ENCODE data around the gene PPM1A. TPM values are rescaled to one million over a fixed set of nuclear protein-coding genes. Genes with fewer than 3 reads are reported as not detected.
A peak's percentile ranks its signal among the peaks of the same experiment; 100 is the strongest.

The PPM1A gene
- total and polyA plus RNA-seq, 8 donors, result 13.6 to 95.5 (median 32.7) TPM

GRCh38 chr14:60303745-60304144 lies 54.7 kb downstream of the PPM1A start:
- Histone ChIP-seq H3K4me3 (no peak overlapping the region), H3K27me3 (no peaks in the 10 kb centered on the region), H3K27ac (no peak overlapping the region), H3K9me3 (no peaks in the 10 kb centered on the region), H3K4me1 (peaks cover 0 to 14% (median 2%) of the 10 kb centered on the region in 4 donors), H3K36me3 (no peaks in the 10 kb centered on the region)
- peak in 1 of 2 donors; percentile 19 for DNase-seq
- 59 to 73% (median 67%) methylated on average over 7 of the region's 7 CpGs for WGBS, 5 donors
- intact Hi-C loops (cut with DNase I; ENCODE audit: low total_unique reads), result no loop called here
- TF ChIP-seq POLR2A (IDR thresholded peaks at IDR 0.05) (no peak), POLR2AphosphoS5 (IDR thresholded peaks at IDR 0.05) (no peak), CTCF (IDR thresholded peaks at IDR 0.05) (no peak), EP300 (IDR thresholded peaks at IDR 0.05) (no peak)

GRCh38 chr14:60304509-60304908 lies 55.5 kb downstream of the PPM1A start:
- 33 to 47% (median 35%) methylated on average over 7 of the region's 7 CpGs for WGBS, 5 donors
- Histone ChIP-seq H3K36me3 (no peaks in the 10 kb centered on the region), H3K27ac (no peak overlapping the region), H3K4me3 (no peak overlapping the region), H3K27me3 (no peaks in the 10 kb centered on the region), H3K9me3 (no peaks in the 10 kb centered on the region), H3K4me1 (peaks cover 0 to 14% (median 2%) of the 10 kb centered on the region in 4 donors)
- TF ChIP-seq POLR2A (IDR thresholded peaks at IDR 0.05) (no peak), EP300 (IDR thresholded peaks at IDR 0.05) (no peak), CTCF (IDR thresholded peaks at IDR 0.05) (no peak), POLR2AphosphoS5 (IDR thresholded peaks at IDR 0.05) (no peak)
- DNase-seq, result peak in 1 of 2 donors; percentile 43
- intact Hi-C loops (cut with DNase I; ENCODE audit: low total_unique reads), result no loop called here

- Histone ChIP-seq H3K27me3 (peaks cover 0 to 12% (median 0%) of the 10 kb centered on the region in 3 donors), H3K9me3 (no peaks in the 10 kb centered on the region), H3K4me1 (no peaks in the 10 kb centered on the region), H3K27ac (no peak overlapping the region), H3K36me3 (no peaks in the 10 kb centered on the region), H3K4me3 (no peak overlapping the region)
- WGBS, 5 donors, result 76 to 88% (median 84%) methylated on average over 3 of the region's 3 CpGs
- TF ChIP-seq CTCF (IDR thresholded peaks at IDR 0.05) (no peak), EP300 (IDR thresholded peaks at IDR 0.05) (no peak), POLR2A (IDR thresholded peaks at IDR 0.05) (no peak), POLR2AphosphoS5 (IDR thresholded peaks at IDR 0.05) (no peak)
- no peak for DNase-seq
- intact Hi-C loops (cut with DNase I; ENCODE audit: low total_unique reads), result no loop called here
These were observed 61.0 kb downstream of the PPM1A start for GRCh38 chr14:60309867-60310552.

- no peaks in the 10 kb centered on the region for H3K36me3 ChIP-seq
- no peaks in the 10 kb centered on the region for H3K9me3 ChIP-seq
- peak in 1 of 2 donors; percentile 57 for DNase-seq
- TF ChIP-seq POLR2AphosphoS5 (IDR thresholded peaks at IDR 0.05), result no peak
- TF ChIP-seq CTCF (IDR thresholded peaks at IDR 0.05), result no peak
- TF ChIP-seq EP300 (IDR thresholded peaks at IDR 0.05), result no peak
- no peak for TF ChIP-seq POLR2A (IDR thresholded peaks at IDR 0.05)
- intact Hi-C loops (cut with DNase I; ENCODE audit: low total_unique reads), result no loop called here
- H3K4me3 ChIP-seq, result no peak overlapping the region
- no peaks in the 10 kb centered on the region for H3K4me1 ChIP-seq
- WGBS, 5 donors, result 16 to 26% (median 18%) methylated on average over 4 of the region's 4 CpGs
- no peak overlapping the region for H3K27ac ChIP-seq
- peaks cover 0 to 13% (median 0%) of the 10 kb centered on the region in 3 donors for H3K27me3 ChIP-seq
These were observed 62.4 kb downstream of the PPM1A start for GRCh38 chr14:60311417-60311816.

Data from stomach (tissue), 9 donors.